Measurements from ENCODE around the gene HDAC9. TPM values are rescaled to one million over a fixed set of nuclear protein-coding genes. Genes with fewer than 3 reads are reported as not detected.

The HDAC9 gene
- polyA plus RNA-seq, 3 donors from 2014 or later = 10.1 to 28.7 (median 18.1) TPM

- H3K4me3 Mint-ChIP-seq = no peak overlapping the region
- no peaks in the 10 kb centered on the region for H3K36me3 Mint-ChIP-seq
- no peaks in the 10 kb centered on the region for H3K27me3 Mint-ChIP-seq (ENCODE audit: low read depth in 3 of 3)
- no peaks in the 10 kb centered on the region for H3K4me1 Mint-ChIP-seq
- DNase-seq = no peak
- no peaks in the 10 kb centered on the region for H3K9me3 Mint-ChIP-seq
- no peak overlapping the region for H3K27ac Mint-ChIP-seq
Observed at GRCh38 chr7:18559756-18560155, 64.2 kb downstream of the HDAC9 start.

GRCh38 chr7:18564779-18565178, 69.2 kb downstream of the HDAC9 start:
- H3K9me3 Mint-ChIP-seq = no peaks in the 10 kb centered on the region
- H3K36me3 Mint-ChIP-seq = no peaks in the 10 kb centered on the region
- H3K4me1 Mint-ChIP-seq = peaks cover 4 to 11% of the 10 kb centered on the region in 2 donors
- H3K27me3 Mint-ChIP-seq (ENCODE audit: low read depth in 3 of 3) = no peaks in the 10 kb centered on the region
- H3K4me3 Mint-ChIP-seq = no peak overlapping the region
- no peak for DNase-seq
- H3K27ac Mint-ChIP-seq = no peak overlapping the region

- Mint-ChIP-seq H3K27me3 (ENCODE audit: low read depth in 3 of 3) (no peaks in the 10 kb centered on the region), H3K4me1 (peaks cover 4 to 11% of the 10 kb centered on the region in 2 donors), H3K36me3 (no peaks in the 10 kb centered on the region), H3K4me3 (no peak overlapping the region), H3K9me3 (no peaks in the 10 kb centered on the region), H3K27ac (no peak overlapping the region)
- DNase-seq = no peak
Observed at GRCh38 chr7:18565337-18565736, 69.8 kb downstream of the HDAC9 start.

GRCh38 chr7:18566205-18566604, 70.7 kb downstream of the HDAC9 start:
- Mint-ChIP-seq H3K36me3 (no peaks in the 10 kb centered on the region), H3K27ac (no peak overlapping the region)

GRCh38 chr7:18566829-18567228, 71.3 kb downstream of the HDAC9 start:
- H3K4me3 Mint-ChIP-seq = no peak overlapping the region
- no peaks in the 10 kb centered on the region for H3K36me3 Mint-ChIP-seq
- no peaks in the 10 kb centered on the region for H3K9me3 Mint-ChIP-seq
- peak overlapping the region in 1 of 6 donors; percentile 23 for H3K27ac Mint-ChIP-seq
- no peaks in the 10 kb centered on the region for H3K27me3 Mint-ChIP-seq (ENCODE audit: low read depth in 3 of 3)
- peaks cover 4 to 11% of the 10 kb centered on the region in 2 donors for H3K4me1 Mint-ChIP-seq
- no peak for DNase-seq

More at GRCh38 chr7:18566205-18566604, 70.7 kb downstream of the HDAC9 start:
- no peak for DNase-seq
- no peaks in the 10 kb centered on the region for H3K27me3 Mint-ChIP-seq (ENCODE audit: low read depth in 3 of 3)
- no peaks in the 10 kb centered on the region for H3K9me3 Mint-ChIP-seq
- peaks cover 4 to 11% of the 10 kb centered on the region in 2 donors for H3K4me1 Mint-ChIP-seq
- H3K4me3 Mint-ChIP-seq = no peak overlapping the region

- H3K4me1 Mint-ChIP-seq = peaks cover 2 to 11% of the 10 kb centered on the region in 2 donors
- H3K9me3 Mint-ChIP-seq = no peaks in the 10 kb centered on the region
- H3K27ac Mint-ChIP-seq = no peak overlapping the region
- no peaks in the 10 kb centered on the region for H3K27me3 Mint-ChIP-seq (ENCODE audit: low read depth in 3 of 3)
- H3K36me3 Mint-ChIP-seq = no peaks in the 10 kb centered on the region
- H3K4me3 Mint-ChIP-seq = no peak overlapping the region
- DNase-seq = no peak
Observed at GRCh38 chr7:18570441-18570840, 74.9 kb downstream of the HDAC9 start.

- Mint-ChIP-seq H3K9me3 (no peaks in the 10 kb centered on the region), H3K4me3 (no peak overlapping the region), H3K36me3 (no peaks in the 10 kb centered on the region), H3K4me1 (peaks cover 3 to 16% of the 10 kb centered on the region in 2 donors), H3K27me3 (ENCODE audit: low read depth in 3 of 3) (no peaks in the 10 kb centered on the region), H3K27ac (no peak overlapping the region)
- no peak for DNase-seq
Observed at GRCh38 chr7:18570890-18571478, 75.4 kb downstream of the HDAC9 start.

- no peaks in the 10 kb centered on the region for H3K9me3 Mint-ChIP-seq
- no peak overlapping the region for H3K27ac Mint-ChIP-seq
- no peaks in the 10 kb centered on the region for H3K27me3 Mint-ChIP-seq (ENCODE audit: low read depth in 3 of 3)
- no peak for DNase-seq
- peaks cover 11 to 16% of the 10 kb centered on the region in 2 donors for H3K4me1 Mint-ChIP-seq
- no peak overlapping the region for H3K4me3 Mint-ChIP-seq
- no peaks in the 10 kb centered on the region for H3K36me3 Mint-ChIP-seq
Observed at GRCh38 chr7:18572154-18572553, 76.6 kb downstream of the HDAC9 start.

GRCh38 chr7:18572885-18573284, 77.3 kb downstream of the HDAC9 start:
- H3K9me3 Mint-ChIP-seq = no peaks in the 10 kb centered on the region
- H3K36me3 Mint-ChIP-seq = peaks cover 0 to 4% (median 0%) of the 10 kb centered on the region in 3 donors
- H3K4me3 Mint-ChIP-seq = no peak overlapping the region
- H3K27me3 Mint-ChIP-seq (ENCODE audit: low read depth in 3 of 3) = no peaks in the 10 kb centered on the region
- peaks cover 18 to 23% of the 10 kb centered on the region in 2 donors for H3K4me1 Mint-ChIP-seq
- H3K27ac Mint-ChIP-seq = no peak overlapping the region
- DNase-seq = no peak

- no peak for DNase-seq
- H3K27ac Mint-ChIP-seq = no peak overlapping the region
- H3K4me1 Mint-ChIP-seq = peaks cover 23% of the 10 kb centered on the region in 2 donors
- no peak overlapping the region for H3K4me3 Mint-ChIP-seq
- H3K36me3 Mint-ChIP-seq = peaks cover 0 to 4% (median 0%) of the 10 kb centered on the region in 3 donors
- no peaks in the 10 kb centered on the region for H3K27me3 Mint-ChIP-seq (ENCODE audit: low read depth in 3 of 3)
- no peaks in the 10 kb centered on the region for H3K9me3 Mint-ChIP-seq
Observed at GRCh38 chr7:18573410-18574234, 78.1 kb downstream of the HDAC9 start.

- Mint-ChIP-seq H3K4me1 (peaks cover 23% of the 10 kb centered on the region in 2 donors), H3K27me3 (ENCODE audit: low read depth in 3 of 3) (no peaks in the 10 kb centered on the region), H3K4me3 (no peak overlapping the region), H3K27ac (no peak overlapping the region), H3K36me3 (peaks cover 0 to 4% (median 0%) of the 10 kb centered on the region in 3 donors), H3K9me3 (no peaks in the 10 kb centered on the region)
- DNase-seq = no peak
Observed at GRCh38 chr7:18574235-18574540, 78.6 kb downstream of the HDAC9 start.

GRCh38 chr7:18574676-18575075, 79.1 kb downstream of the HDAC9 start:
- no peak for DNase-seq
- Mint-ChIP-seq H3K27ac (no peak overlapping the region), H3K36me3 (peaks cover 0 to 4% (median 0%) of the 10 kb centered on the region in 3 donors), H3K9me3 (no peaks in the 10 kb centered on the region), H3K27me3 (ENCODE audit: low read depth in 3 of 3) (no peaks in the 10 kb centered on the region), H3K4me1 (peaks cover 23% of the 10 kb centered on the region in 2 donors), H3K4me3 (no peak overlapping the region)

- DNase-seq = no peak
- peak overlapping the region in 2 of 6 donors; percentile 36 to 79 for H3K27ac Mint-ChIP-seq
- no peak overlapping the region for H3K4me3 Mint-ChIP-seq
- no peaks in the 10 kb centered on the region for H3K9me3 Mint-ChIP-seq
- no peaks in the 10 kb centered on the region for H3K27me3 Mint-ChIP-seq (ENCODE audit: low read depth in 3 of 3)
- H3K4me1 Mint-ChIP-seq = peaks cover 23% of the 10 kb centered on the region in 2 donors
- H3K36me3 Mint-ChIP-seq = peaks cover 0 to 4% (median 0%) of the 10 kb centered on the region in 3 donors
Observed at GRCh38 chr7:18575622-18576572, 80.3 kb downstream of the HDAC9 start.

Measured in immature natural killer cell (primary cell).